ENCODE measurements around the gene KLHL22.
A peak's percentile ranks its signal among the peaks of the same experiment; 100 is the strongest.

Gene KLHL22

GRCh38 chr22:20503816-20504215, 8.2 kb upstream of the KLHL22 start:
- peak overlapping the region in 1 of 2 donors; percentile 18 for H3K9ac ChIP-seq (ENCODE audit: low read depth in 1 of 2, low read length in 2 of 2)
- H3K9me3 ChIP-seq (ENCODE audit: control insufficient read depth in 1 of 2, low read length in 2 of 2), result no peaks in the 10 kb centered on the region
- H3K4me1 ChIP-seq (ENCODE audit: control insufficient read depth in 1 of 2, insufficient read depth in 2 of 2, low read length in 2 of 2), result peaks cover 15 to 19% of the 10 kb centered on the region in 2 donors
- H3K4me3 ChIP-seq (ENCODE audit: low read depth in 1 of 2, low read length in 2 of 2), result no peak overlapping the region
- no peaks in the 10 kb centered on the region for H3K27me3 ChIP-seq (ENCODE audit: control insufficient read depth in 1 of 2, insufficient read depth in 2 of 2, low read length in 2 of 2)
- H3K36me3 ChIP-seq (ENCODE audit: control insufficient read depth in 1 of 2, insufficient read depth in 2 of 2, low read length in 2 of 2), result no peaks in the 10 kb centered on the region
- no peak overlapping the region for H3K27ac ChIP-seq (ENCODE audit: low read depth, low read length)

DNA sequence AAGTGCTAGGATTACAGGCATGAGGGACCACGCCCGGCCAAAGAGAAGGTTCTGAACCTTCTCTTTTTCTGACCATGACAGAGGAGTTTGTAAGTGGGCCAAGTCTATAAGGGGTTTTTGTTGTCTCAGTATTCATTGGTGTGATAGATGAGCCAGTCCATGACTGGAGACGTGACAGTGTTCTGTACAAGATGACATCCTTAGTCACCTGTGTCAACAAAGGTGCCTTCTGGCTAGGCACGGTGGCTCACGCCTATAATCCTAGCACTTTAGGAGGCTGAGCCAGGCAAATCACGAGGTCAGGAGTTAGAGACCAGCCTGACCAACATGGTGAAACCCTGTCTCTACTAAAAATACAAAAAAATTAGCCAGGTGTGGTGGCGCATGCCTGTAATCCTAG, 4.2 kb upstream of the KLHL22 start:
- no peak overlapping the region for H3K27ac ChIP-seq (ENCODE audit: low read depth, low read length)
- H3K9me3 ChIP-seq (ENCODE audit: control insufficient read depth in 1 of 2, low read length in 2 of 2), result no peaks in the 10 kb centered on the region
- no peak overlapping the region for H3K9ac ChIP-seq (ENCODE audit: low read depth in 1 of 2, low read length in 2 of 2)
- H3K4me3 ChIP-seq (ENCODE audit: low read depth in 1 of 2, low read length in 2 of 2), result no peak overlapping the region
- peaks cover 15 to 19% of the 10 kb centered on the region in 2 donors for H3K4me1 ChIP-seq (ENCODE audit: control insufficient read depth in 1 of 2, insufficient read depth in 2 of 2, low read length in 2 of 2)
- no peaks in the 10 kb centered on the region for H3K27me3 ChIP-seq (ENCODE audit: control insufficient read depth in 1 of 2, insufficient read depth in 2 of 2, low read length in 2 of 2)
- no peaks in the 10 kb centered on the region for H3K36me3 ChIP-seq (ENCODE audit: control insufficient read depth in 1 of 2, insufficient read depth in 2 of 2, low read length in 2 of 2)

DNA sequence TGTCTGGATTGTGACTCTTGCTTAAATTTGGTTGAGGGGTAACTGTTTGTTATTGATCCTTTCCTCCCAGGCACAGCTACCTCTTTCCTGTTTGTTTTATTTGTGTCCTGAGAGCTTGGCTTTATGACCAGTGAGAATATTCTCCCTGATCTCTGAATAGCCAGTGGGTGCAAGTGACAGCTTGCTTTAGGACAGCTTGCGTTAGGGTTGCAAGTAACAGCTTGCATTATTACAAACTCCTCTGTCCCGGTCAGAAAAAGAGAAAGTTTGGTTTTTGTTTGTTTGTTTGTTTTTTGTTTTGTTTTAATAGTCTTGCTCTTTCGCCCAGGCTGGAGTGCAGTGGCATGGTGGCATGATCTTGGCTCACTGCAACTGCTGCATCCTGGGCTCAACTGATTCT, 3.3 kb upstream of the KLHL22 start:
- no peak overlapping the region for H3K27ac ChIP-seq (ENCODE audit: low read depth, low read length)
- no peaks in the 10 kb centered on the region for H3K27me3 ChIP-seq (ENCODE audit: control insufficient read depth in 1 of 2, insufficient read depth in 2 of 2, low read length in 2 of 2)

GRCh38 chr22:20497426-20497825, 1.8 kb upstream of the KLHL22 start:
- Histone ChIP-seq H3K9me3 (ENCODE audit: control insufficient read depth in 1 of 2, low read length in 2 of 2) (no peaks in the 10 kb centered on the region), H3K36me3 (ENCODE audit: control insufficient read depth in 1 of 2, insufficient read depth in 2 of 2, low read length in 2 of 2) (no peaks in the 10 kb centered on the region), H3K27me3 (ENCODE audit: control insufficient read depth in 1 of 2, insufficient read depth in 2 of 2, low read length in 2 of 2) (no peaks in the 10 kb centered on the region), H3K4me1 (ENCODE audit: control insufficient read depth in 1 of 2, insufficient read depth in 2 of 2, low read length in 2 of 2) (peaks cover 10 to 13% of the 10 kb centered on the region in 2 donors), H3K4me3 (ENCODE audit: low read depth in 1 of 2, low read length in 2 of 2) (no peak overlapping the region), H3K27ac (ENCODE audit: low read depth, low read length) (no peak overlapping the region), H3K9ac (ENCODE audit: low read depth in 1 of 2, low read length in 2 of 2) (peak overlapping the region in 1 of 2 donors; percentile 10)

More for the DNA sequence above, 3.3 kb upstream of the KLHL22 start:
- Histone ChIP-seq H3K4me1 (ENCODE audit: control insufficient read depth in 1 of 2, insufficient read depth in 2 of 2, low read length in 2 of 2) (peaks cover 14 to 19% of the 10 kb centered on the region in 2 donors), H3K36me3 (ENCODE audit: control insufficient read depth in 1 of 2, insufficient read depth in 2 of 2, low read length in 2 of 2) (no peaks in the 10 kb centered on the region), H3K4me3 (ENCODE audit: low read depth in 1 of 2, low read length in 2 of 2) (no peak overlapping the region), H3K9me3 (ENCODE audit: control insufficient read depth in 1 of 2, low read length in 2 of 2) (no peaks in the 10 kb centered on the region), H3K9ac (ENCODE audit: low read depth in 1 of 2, low read length in 2 of 2) (no peak overlapping the region)

- Histone ChIP-seq H3K27ac (ENCODE audit: low read depth, low read length) (peak overlapping the region; percentile 81), H3K27me3 (ENCODE audit: control insufficient read depth in 1 of 2, insufficient read depth in 2 of 2, low read length in 2 of 2) (no peaks in the 10 kb centered on the region), H3K36me3 (ENCODE audit: control insufficient read depth in 1 of 2, insufficient read depth in 2 of 2, low read length in 2 of 2) (no peaks in the 10 kb centered on the region), H3K9ac (ENCODE audit: low read depth in 1 of 2, low read length in 2 of 2) (peak overlapping the region; percentile 88 to 97), H3K9me3 (ENCODE audit: control insufficient read depth in 1 of 2, low read length in 2 of 2) (no peaks in the 10 kb centered on the region), H3K4me1 (ENCODE audit: control insufficient read depth in 1 of 2, insufficient read depth in 2 of 2, low read length in 2 of 2) (peaks cover 10 to 13% of the 10 kb centered on the region in 2 donors), H3K4me3 (ENCODE audit: low read depth in 1 of 2, low read length in 2 of 2) (peak overlapping the region; percentile 84 to 96)
Measured at GRCh38 chr22:20495861-20496681, 476 bp upstream of the KLHL22 start.

GRCh38 chr22:20491346-20491745, 4.2 kb downstream of the KLHL22 start:
- Histone ChIP-seq H3K9ac (ENCODE audit: low read depth in 1 of 2, low read length in 2 of 2) (no peak overlapping the region), H3K9me3 (ENCODE audit: control insufficient read depth in 1 of 2, low read length in 2 of 2) (no peaks in the 10 kb centered on the region), H3K4me3 (ENCODE audit: low read depth in 1 of 2, low read length in 2 of 2) (no peak overlapping the region), H3K36me3 (ENCODE audit: control insufficient read depth in 1 of 2, insufficient read depth in 2 of 2, low read length in 2 of 2) (peaks cover 0 to 5% of the 10 kb centered on the region in 2 donors), H3K4me1 (ENCODE audit: control insufficient read depth in 1 of 2, insufficient read depth in 2 of 2, low read length in 2 of 2) (peaks cover 7 to 9% of the 10 kb centered on the region in 2 donors), H3K27me3 (ENCODE audit: control insufficient read depth in 1 of 2, insufficient read depth in 2 of 2, low read length in 2 of 2) (no peaks in the 10 kb centered on the region), H3K27ac (ENCODE audit: low read depth, low read length) (no peak overlapping the region)

DNA sequence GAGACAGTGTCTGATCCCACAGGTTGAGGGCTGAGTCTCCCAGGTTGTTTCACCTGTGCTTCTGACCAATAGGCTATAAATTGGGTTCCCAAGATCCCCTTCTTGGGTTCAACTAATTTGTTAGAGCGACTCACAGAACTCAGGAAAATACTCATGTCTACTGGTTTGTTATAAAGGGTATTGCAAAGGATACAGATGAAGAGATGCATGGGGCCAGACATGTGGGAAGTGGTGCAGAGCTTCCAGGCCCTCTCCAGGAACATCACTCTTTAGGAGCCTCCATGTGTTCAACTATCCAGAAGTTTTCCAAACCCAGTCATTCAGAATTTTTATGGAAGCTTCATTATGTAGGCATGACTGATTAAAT, 4.7 kb downstream of the KLHL22 start:
- no peak overlapping the region for H3K27ac ChIP-seq (ENCODE audit: low read depth, low read length)
- no peaks in the 10 kb centered on the region for H3K27me3 ChIP-seq (ENCODE audit: control insufficient read depth in 1 of 2, insufficient read depth in 2 of 2, low read length in 2 of 2)
- H3K4me3 ChIP-seq (ENCODE audit: low read depth in 1 of 2, low read length in 2 of 2), result no peak overlapping the region
- no peak overlapping the region for H3K9ac ChIP-seq (ENCODE audit: low read depth in 1 of 2, low read length in 2 of 2)
- H3K4me1 ChIP-seq (ENCODE audit: control insufficient read depth in 1 of 2, insufficient read depth in 2 of 2, low read length in 2 of 2), result peaks cover 7 to 9% of the 10 kb centered on the region in 2 donors
- peaks cover 0 to 5% of the 10 kb centered on the region in 2 donors for H3K36me3 ChIP-seq (ENCODE audit: control insufficient read depth in 1 of 2, insufficient read depth in 2 of 2, low read length in 2 of 2)
- no peaks in the 10 kb centered on the region for H3K9me3 ChIP-seq (ENCODE audit: control insufficient read depth in 1 of 2, low read length in 2 of 2)

DNA sequence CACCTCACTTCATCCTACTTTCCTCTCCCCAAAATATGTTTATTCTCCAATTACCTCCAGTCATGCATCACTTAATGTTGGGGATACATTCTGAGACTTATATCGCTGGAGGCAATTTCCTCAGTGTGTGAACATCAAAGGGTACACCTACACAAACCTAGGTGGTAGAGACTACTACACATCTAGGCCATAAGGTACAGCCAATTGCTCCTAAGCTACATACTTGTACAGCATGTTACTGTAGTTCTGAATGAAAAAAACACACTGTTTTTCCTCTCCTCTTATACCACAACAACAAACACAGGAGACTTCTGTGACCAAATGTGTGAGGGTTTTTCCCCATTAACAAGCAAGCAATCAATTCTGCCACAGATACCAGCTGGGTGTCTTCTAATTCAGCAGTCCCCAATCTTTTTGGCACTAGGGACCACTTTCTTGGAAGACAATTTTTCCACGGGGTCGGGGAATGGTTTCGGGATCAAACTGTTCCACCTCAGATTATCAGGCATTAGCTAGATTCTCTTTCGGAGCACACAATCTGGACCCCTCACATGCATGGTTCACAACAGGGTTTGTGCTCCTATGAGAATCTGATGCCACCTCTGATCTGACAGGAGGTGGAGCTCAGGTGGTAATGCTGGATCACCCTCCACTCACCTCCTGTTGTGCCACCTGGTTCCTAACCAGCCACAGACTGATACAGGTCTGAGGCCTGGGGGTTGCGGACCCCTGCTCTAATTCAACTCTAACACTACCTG, 5.2 kb downstream of the KLHL22 start:
- H3K9ac ChIP-seq (ENCODE audit: low read depth in 1 of 2, low read length in 2 of 2), result no peak overlapping the region
- H3K9me3 ChIP-seq (ENCODE audit: control insufficient read depth in 1 of 2, low read length in 2 of 2), result no peaks in the 10 kb centered on the region
- H3K36me3 ChIP-seq (ENCODE audit: control insufficient read depth in 1 of 2, insufficient read depth in 2 of 2, low read length in 2 of 2), result peaks cover 0 to 5% of the 10 kb centered on the region in 2 donors
- H3K27ac ChIP-seq (ENCODE audit: low read depth, low read length), result no peak overlapping the region
- peaks cover 7 to 9% of the 10 kb centered on the region in 2 donors for H3K4me1 ChIP-seq (ENCODE audit: control insufficient read depth in 1 of 2, insufficient read depth in 2 of 2, low read length in 2 of 2)
- H3K27me3 ChIP-seq (ENCODE audit: control insufficient read depth in 1 of 2, insufficient read depth in 2 of 2, low read length in 2 of 2), result no peaks in the 10 kb centered on the region
- no peak overlapping the region for H3K4me3 ChIP-seq (ENCODE audit: low read depth in 1 of 2, low read length in 2 of 2)

DNA sequence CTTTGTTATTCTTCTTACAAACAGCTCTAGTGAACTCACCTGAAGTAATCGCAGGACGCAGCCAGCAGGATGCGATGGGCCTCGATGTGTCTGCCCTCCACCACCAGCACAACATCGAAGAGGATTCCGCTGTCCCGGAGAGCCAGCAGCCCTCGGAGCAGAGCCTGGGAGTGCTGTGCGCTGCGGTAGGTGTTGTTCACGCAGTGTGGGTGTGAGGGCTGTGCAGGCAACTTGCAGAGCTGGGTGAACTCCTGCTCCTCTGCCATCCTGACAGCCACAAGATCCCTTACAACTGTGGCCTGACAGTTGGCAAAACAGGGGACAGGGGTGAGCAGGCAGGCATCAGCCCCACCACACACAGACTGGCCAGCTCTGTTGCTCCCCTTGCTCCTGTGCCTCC, 6.6 kb downstream of the KLHL22 start:
- Histone ChIP-seq H3K36me3 (ENCODE audit: control insufficient read depth in 1 of 2, insufficient read depth in 2 of 2, low read length in 2 of 2) (peaks cover 0 to 5% of the 10 kb centered on the region in 2 donors), H3K9me3 (ENCODE audit: control insufficient read depth in 1 of 2, low read length in 2 of 2) (no peaks in the 10 kb centered on the region), H3K27ac (ENCODE audit: low read depth, low read length) (no peak overlapping the region), H3K4me3 (ENCODE audit: low read depth in 1 of 2, low read length in 2 of 2) (no peak overlapping the region), H3K27me3 (ENCODE audit: control insufficient read depth in 1 of 2, insufficient read depth in 2 of 2, low read length in 2 of 2) (no peaks in the 10 kb centered on the region), H3K4me1 (ENCODE audit: control insufficient read depth in 1 of 2, insufficient read depth in 2 of 2, low read length in 2 of 2) (no peaks in the 10 kb centered on the region), H3K9ac (ENCODE audit: low read depth in 1 of 2, low read length in 2 of 2) (no peak overlapping the region)

DNA sequence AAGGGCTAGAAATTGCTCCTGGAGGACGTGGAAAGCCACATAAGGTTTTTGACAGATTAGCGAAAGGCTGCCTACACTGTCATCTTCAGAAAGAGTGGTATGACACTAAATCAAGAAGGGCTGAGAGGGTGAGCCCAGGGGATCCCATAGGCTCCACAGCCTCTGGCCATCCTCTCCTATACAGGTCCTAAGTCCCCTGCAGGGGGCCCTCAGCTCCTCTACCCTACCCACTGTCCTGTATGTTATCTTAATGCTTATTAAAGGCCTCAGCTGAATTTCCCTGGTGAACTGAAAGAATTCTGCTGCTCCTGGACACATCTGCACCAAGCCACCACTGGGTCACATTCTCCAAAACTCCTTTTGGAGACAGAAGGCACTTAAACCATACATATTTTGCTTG, 7.9 kb downstream of the KLHL22 start:
- no peak overlapping the region for H3K9ac ChIP-seq (ENCODE audit: low read depth in 1 of 2, low read length in 2 of 2)
- H3K36me3 ChIP-seq (ENCODE audit: control insufficient read depth in 1 of 2, insufficient read depth in 2 of 2, low read length in 2 of 2), result peaks cover 0 to 11% of the 10 kb centered on the region in 2 donors
- no peak overlapping the region for H3K4me3 ChIP-seq (ENCODE audit: low read depth in 1 of 2, low read length in 2 of 2)
- H3K27ac ChIP-seq (ENCODE audit: low read depth, low read length), result no peak overlapping the region
- H3K9me3 ChIP-seq (ENCODE audit: control insufficient read depth in 1 of 2, low read length in 2 of 2), result no peaks in the 10 kb centered on the region
- H3K4me1 ChIP-seq (ENCODE audit: control insufficient read depth in 1 of 2, insufficient read depth in 2 of 2, low read length in 2 of 2), result no peaks in the 10 kb centered on the region
- H3K27me3 ChIP-seq (ENCODE audit: control insufficient read depth in 1 of 2, insufficient read depth in 2 of 2, low read length in 2 of 2), result no peaks in the 10 kb centered on the region
